Ishikawa (cell line): ENCODE measurements around the gene PLXNB2.
A peak's percentile ranks its signal among the peaks of the same experiment; 100 is the strongest.

Source experiments
- CEBPB ChIP-seq: IDR thresholded peaks from 2 replicates; pipeline ENCODE4 v1.6.1; 2012
- CREB1 ChIP-seq: IDR thresholded peaks from 2 replicates; pipeline ENCODE4 v1.6.1; 2012; ENCODE audit warnings: low read depth
- EGR1 ChIP-seq: IDR thresholded peaks from 2 replicates; pipeline ENCODE4 v1.6.1; 2012
- EP300 ChIP-seq: IDR thresholded peaks from 2 replicates; pipeline ENCODE4 v1.6.1; 2012; ENCODE audit warnings: borderline replicate concordance
- NFIC ChIP-seq: IDR thresholded peaks from 2 replicates; pipeline ENCODE4 v1.6.1; 2012
- RAD21 ChIP-seq: IDR thresholded peaks from 2 replicates; pipeline ENCODE4 v1.6.1; 2012; ENCODE audit warnings: low read depth
- TAF1 ChIP-seq: IDR thresholded peaks from 2 replicates; pipeline ENCODE4 v1.6.1; 2012; ENCODE audit warnings: low read depth, mild to moderate bottlenecking
- TCF12 ChIP-seq: IDR thresholded peaks from 2 replicates; pipeline ENCODE4 v1.6.1; 2012; ENCODE audit warnings: low read depth
- TEAD4 ChIP-seq: IDR thresholded peaks from 2 replicates; pipeline ENCODE4 v1.6.1; 2012
- YY1 ChIP-seq: IDR thresholded peaks from 2 replicates; pipeline ENCODE4 v1.6.1; 2012; ENCODE audit warnings: low read depth
- ZBTB7A ChIP-seq: IDR thresholded peaks from 2 replicates; pipeline ENCODE4 v1.6.1; 2012; ENCODE audit warnings: low read depth
- TF ChIP-seq, protein P1 (sequence below): IDR thresholded peaks from 2 replicates; pipeline ENCODE4 v1.6.1; 2012; ENCODE audit warnings: low read depth, mild to moderate bottlenecking
- TF ChIP-seq, protein P2 (sequence below): IDR thresholded peaks from 2 replicates; pipeline ENCODE4 v1.6.1; 2012
- TF ChIP-seq, protein P3 (sequence below): IDR thresholded peaks from 2 replicates; pipeline ENCODE4 v1.6.1; 2012

The PLXNB2 gene

DNA sequence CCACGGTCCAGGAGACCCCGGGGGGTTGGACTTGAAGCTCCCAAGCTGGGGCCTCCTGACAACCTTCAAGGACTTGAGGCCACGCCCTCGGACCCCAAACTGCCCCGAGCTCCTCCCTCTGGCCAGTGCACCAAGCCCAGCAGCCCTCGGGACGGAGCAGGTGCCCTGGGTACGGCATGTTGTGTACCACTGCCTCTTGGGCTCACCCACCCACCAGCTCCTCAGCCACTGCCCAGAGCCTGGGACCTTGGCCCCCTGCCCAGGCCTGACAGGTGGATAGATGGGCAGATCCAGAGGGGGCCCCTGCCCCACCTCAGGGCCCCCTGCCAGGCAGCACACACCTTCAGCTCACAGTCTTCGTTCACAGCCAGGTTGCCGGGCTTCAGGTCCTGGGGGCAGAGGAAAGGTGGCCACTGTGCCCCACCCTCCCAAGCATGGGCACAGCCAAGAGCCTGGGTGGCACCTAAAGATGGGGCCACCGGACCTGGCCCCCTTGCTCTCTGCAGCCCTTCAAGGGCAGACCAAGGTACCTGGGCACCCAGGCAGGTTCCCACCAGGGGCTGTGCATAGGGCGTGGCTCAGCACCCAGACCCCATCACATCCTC is 51.1 kb downstream of the PLXNB2 start:
- TF ChIP-seq TAF1 (no peak), CEBPB (no peak), CREB1 (no peak), TEAD4 (no peak), NFIC (no peak), YY1 (no peak), RAD21 (no peak), TCF12 (no peak)
- TF ChIP-seq, protein P1, sequence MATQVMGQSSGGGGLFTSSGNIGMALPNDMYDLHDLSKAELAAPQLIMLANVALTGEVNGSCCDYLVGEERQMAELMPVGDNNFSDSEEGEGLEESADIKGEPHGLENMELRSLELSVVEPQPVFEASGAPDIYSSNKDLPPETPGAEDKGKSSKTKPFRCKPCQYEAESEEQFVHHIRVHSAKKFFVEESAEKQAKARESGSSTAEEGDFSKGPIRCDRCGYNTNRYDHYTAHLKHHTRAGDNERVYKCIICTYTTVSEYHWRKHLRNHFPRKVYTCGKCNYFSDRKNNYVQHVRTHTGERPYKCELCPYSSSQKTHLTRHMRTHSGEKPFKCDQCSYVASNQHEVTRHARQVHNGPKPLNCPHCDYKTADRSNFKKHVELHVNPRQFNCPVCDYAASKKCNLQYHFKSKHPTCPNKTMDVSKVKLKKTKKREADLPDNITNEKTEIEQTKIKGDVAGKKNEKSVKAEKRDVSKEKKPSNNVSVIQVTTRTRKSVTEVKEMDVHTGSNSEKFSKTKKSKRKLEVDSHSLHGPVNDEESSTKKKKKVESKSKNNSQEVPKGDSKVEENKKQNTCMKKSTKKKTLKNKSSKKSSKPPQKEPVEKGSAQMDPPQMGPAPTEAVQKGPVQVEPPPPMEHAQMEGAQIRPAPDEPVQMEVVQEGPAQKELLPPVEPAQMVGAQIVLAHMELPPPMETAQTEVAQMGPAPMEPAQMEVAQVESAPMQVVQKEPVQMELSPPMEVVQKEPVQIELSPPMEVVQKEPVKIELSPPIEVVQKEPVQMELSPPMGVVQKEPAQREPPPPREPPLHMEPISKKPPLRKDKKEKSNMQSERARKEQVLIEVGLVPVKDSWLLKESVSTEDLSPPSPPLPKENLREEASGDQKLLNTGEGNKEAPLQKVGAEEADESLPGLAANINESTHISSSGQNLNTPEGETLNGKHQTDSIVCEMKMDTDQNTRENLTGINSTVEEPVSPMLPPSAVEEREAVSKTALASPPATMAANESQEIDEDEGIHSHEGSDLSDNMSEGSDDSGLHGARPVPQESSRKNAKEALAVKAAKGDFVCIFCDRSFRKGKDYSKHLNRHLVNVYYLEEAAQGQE: no peak
- TF ChIP-seq, protein P2, sequence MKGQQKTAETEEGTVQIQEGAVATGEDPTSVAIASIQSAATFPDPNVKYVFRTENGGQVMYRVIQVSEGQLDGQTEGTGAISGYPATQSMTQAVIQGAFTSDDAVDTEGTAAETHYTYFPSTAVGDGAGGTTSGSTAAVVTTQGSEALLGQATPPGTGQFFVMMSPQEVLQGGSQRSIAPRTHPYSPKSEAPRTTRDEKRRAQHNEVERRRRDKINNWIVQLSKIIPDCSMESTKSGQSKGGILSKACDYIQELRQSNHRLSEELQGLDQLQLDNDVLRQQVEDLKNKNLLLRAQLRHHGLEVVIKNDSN: no peak
- TF ChIP-seq, protein P3, sequence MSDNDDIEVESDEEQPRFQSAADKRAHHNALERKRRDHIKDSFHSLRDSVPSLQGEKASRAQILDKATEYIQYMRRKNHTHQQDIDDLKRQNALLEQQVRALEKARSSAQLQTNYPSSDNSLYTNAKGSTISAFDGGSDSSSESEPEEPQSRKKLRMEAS: no peak

DNA sequence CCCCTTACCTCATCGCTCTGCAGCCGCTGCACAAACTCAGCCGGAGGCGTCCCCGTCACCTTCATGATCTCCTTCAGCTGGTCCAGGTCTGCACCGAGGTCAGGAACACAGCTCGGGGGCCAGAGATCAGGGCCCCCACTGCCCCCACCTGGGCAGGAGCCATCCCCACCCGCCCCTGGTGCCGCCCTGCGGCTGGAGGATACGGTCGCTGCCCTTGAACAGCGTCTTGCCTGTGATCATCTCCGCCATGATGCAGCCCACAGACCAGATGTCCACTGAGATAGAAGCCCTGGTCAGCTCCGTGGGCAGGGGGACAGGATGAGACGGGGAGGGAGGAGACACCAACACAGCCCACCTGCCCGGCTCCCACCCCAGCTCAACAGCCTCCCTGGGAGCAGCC is 51.8 kb downstream of the PLXNB2 start:
- TF ChIP-seq TAF1: no peak

DNA sequence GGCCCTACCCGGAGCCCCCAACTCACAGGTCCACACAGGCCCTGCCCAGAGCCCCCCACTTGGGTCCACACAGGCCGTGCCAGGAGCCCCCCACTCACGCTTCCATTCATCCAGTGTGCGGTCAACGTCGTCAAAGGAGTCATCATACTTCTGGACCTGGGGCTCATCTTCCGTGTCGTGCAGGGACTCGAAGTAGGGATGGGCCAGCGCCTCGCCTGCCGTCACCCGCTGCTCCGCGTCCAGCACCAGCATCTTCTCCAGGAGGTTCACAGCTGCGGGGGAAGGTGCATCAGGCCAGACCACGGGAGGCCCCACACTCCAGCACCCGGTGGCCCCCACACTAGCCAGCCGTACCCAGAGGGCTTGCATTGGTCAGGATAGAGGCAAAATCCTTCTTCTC is 52.3 kb downstream of the PLXNB2 start:
- no peak for TF ChIP-seq ZBTB7A
- no peak for TF ChIP-seq TEAD4
- no peak for TF ChIP-seq TCF12
- TF ChIP-seq, protein P2: no peak
- no peak for TF ChIP-seq CEBPB
- TF ChIP-seq TAF1: no peak
- TF ChIP-seq YY1: no peak
- TF ChIP-seq NFIC: no peak
- TF ChIP-seq, protein P3: no peak
- no peak for TF ChIP-seq EP300

DNA sequence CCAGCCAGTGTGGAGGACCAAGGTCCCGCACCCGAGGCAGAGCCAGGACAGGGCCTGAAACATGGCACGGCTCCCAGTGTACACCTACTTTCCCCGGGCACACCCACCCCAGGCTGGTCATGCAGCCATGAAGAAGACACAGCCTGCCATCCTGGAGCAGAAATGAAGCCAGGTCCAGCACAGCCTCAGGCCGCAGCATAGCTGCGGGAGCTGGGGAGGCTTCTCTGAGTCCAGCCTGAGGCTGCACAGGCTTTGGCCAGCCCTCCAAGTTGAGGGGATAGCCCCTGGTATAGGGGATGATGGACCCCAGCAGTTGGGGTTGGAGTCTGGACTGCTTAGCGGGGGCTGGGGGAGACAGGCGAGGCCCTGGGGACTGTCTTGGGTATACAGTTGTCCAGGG is 53.5 kb downstream of the PLXNB2 start:
- TF ChIP-seq, protein P2: no peak
- TF ChIP-seq YY1 (no peak), ZBTB7A (no peak), TEAD4 (no peak), CEBPB (no peak), RAD21 (no peak), TCF12 (no peak)
- TF ChIP-seq, protein P3: no peak

DNA sequence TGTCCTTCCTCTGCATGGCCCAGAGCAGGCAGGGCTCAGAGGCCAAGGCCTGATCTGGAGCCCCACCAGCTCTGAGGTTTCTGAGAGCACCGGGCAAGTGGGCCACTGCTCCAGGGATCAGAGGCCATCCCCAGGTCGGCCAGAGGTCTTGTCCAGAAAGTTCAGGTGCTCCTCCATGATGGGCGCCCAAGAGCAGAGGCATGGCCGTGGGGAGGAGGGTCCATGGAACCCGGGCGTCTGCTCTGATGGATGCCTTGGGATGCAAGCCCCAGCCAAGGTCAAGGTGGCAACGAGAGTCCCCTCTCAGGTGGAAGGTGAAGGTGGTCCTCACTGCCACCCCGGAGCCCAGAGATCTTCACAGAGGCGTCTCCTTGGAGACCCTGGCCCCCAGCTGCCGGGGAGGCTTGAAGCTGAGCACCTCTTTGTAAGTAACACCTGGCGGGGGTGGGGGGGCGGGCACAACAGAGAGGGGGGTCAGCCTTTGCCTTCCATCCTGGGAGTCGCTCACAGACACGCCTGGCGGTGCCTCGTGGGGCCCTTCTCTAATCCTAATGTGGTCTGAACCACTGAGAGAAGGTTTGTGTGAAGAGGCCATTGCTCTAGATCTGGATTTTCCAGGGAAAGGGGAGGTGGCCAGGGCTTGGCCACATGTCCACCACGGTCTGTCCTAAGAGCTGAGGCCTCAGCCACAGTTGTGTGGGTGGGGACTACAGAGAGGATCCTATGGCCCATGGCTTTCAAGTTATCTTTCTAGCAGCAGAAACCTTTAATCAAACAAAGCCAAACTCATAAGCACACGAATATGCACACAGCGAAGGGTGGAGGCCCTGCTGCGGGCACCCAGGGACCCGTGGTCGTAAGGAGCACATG is 54.2 kb downstream of the PLXNB2 start:
- TF ChIP-seq TAF1: no peak
- TF ChIP-seq EGR1: no peak
- TF ChIP-seq ZBTB7A: no peak
- TF ChIP-seq, protein P3: no peak
- TF ChIP-seq TEAD4: no peak
- no peak for TF ChIP-seq CREB1
- no peak for TF ChIP-seq CEBPB
- TF ChIP-seq TCF12: no peak
- TF ChIP-seq RAD21: no peak
- TF ChIP-seq, protein P2: no peak

DNA sequence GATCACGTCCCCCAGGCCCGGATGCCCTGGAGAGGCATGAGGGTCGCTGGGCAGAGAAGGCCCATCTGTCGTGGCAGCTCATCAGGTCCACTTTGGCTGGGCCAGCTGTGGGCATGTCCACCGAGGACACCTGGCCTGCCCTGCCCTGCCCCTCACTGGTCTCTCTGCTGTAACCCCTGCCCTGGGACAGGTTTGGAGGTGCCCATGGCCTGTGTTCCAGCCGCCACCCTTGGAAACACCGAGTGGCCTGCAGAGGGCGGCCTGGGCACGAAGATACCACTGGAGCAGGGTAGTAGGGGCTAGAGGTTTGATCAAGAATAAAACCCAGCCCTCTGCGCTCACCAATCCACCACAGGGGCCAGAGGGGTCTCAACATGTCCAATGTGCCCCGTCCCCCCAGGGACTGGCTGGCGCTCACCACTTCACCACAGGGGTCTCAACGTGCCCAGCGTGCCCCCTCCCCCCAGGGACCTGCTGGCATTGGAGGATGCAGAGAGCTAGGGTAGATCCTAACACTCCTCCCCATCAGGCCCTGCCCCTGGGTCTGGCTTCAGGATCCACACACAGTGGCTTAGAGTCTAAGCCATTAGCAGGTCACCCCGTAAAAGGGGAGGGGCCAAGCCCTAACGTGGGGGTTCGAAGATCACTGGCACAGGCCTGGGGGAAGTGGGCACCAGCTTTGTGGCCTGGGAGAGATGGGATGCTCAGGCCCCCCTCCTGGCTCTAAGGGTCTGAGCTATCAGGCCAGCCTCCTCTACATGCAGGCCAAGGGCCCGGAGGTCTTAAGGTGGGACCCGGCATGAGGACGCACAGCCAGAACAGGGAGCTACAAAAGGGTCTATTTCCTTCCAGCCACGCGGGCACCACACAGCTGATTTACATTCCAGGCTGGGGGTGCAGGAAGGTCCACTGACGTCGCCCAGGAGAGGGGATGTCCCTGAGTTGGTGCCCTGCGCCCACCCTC is 55.1 kb downstream of the PLXNB2 start:
- TF ChIP-seq RAD21 (peak; percentile 81), TEAD4 (no peak), EGR1 (no peak), YY1 (no peak)
